Activated T-cell treated with anti-CD3 and anti-CD28 coated beads, Interleukin-2, amount 50 U/mL, for 72 hours (primary cell): ENCODE data around the gene S100PBP. TPM values are rescaled to one million over a fixed set of nuclear protein-coding genes. Genes with fewer than 3 reads are reported as not detected.
"Not testable (repeated sequence)": the region's sequence is repeated elsewhere in the genome, so short reads cannot be mapped to it uniquely, and the experiment has no call there.

Experiments
- ATAC-seq, 2 donors: fragments of 150-1000 bp; cut with Tn5 transposase; replicated peaks in 1 of 2; 2 replicates each; pipeline ENCODE4 v1.10.0; 2021; ENCODE audit warnings: moderate library complexity in 2 of 2, mild to moderate bottlenecking in 1 of 2
- DNase-seq, 2 donors: peaks; one replicate each; pipeline ENCODE4 v3.0.0; 2021 to 2022; ENCODE audit warnings: mixed read lengths in 1 of 2
- H3K27ac Mint-ChIP-seq: one replicate; pipeline ENCODE4 v1.8.0; 2022; ENCODE audit warnings: mild to moderate bottlenecking, moderate library complexity, mixed read lengths
- H3K27me3 Mint-ChIP-seq: one replicate; pipeline ENCODE4 v1.8.0; 2022; ENCODE audit warnings: low read depth, mixed read lengths
- H3K36me3 Mint-ChIP-seq, 2 donors: one replicate each; pipeline ENCODE4 v1.8.0; 2022; ENCODE audit warnings: mixed read lengths in 2 of 2, mild to moderate bottlenecking in 1 of 2; ENCODE audit not compliant: insufficient read depth in 2 of 2
- H3K4me1 Mint-ChIP-seq: one replicate; pipeline ENCODE4 v1.8.0; 2022; ENCODE audit warnings: low read depth, mixed read lengths
- H3K4me3 Mint-ChIP-seq, 2 donors: one replicate each; pipeline ENCODE4 v1.8.0; 2022; ENCODE audit warnings: mild to moderate bottlenecking in 2 of 2, mixed read lengths in 2 of 2, moderate library complexity in 2 of 2
- H3K9me3 Mint-ChIP-seq, 2 donors: one replicate each; pipeline ENCODE4 v1.8.0; 2022; ENCODE audit warnings: mixed read lengths in 2 of 2
- total RNA-seq, 2 donors: library from RNA; stranded (reverse); gene quantifications; one replicate each; pipeline ENCODE4 v1.2.3, GENCODE V29; 2022

The S100PBP gene
- total RNA-seq, 2 donors from 2014 or later: 45.5 to 52.9 TPM

- Mint-ChIP-seq H3K27ac (no peak within 1 kb of the TSS), H3K27me3 (peaks cover 54% of the 10 kb centered on the region), H3K4me1 (peaks cover 4% of the 10 kb centered on the region), H3K4me3 (peak within 1 kb of the TSS; percentile 82), H3K36me3 (peaks cover 0 to 2% of the 10 kb centered on the region in 2 donors), H3K9me3 (no peaks in the 10 kb centered on the region)
- peak; percentile 36 to 42 for DNase-seq
- ATAC-seq: peak; percentile 81 to 84
Measured at GRCh38 chr1:32900956-32901822, 83.7 kb downstream of the S100PBP start, which contains the start of gene TMEM54. Gene TMEM54, minus strand, starts transcription at chr1:32901389. Its CDS starts 151 bp downstream, at chr1:32901238.

DNA sequence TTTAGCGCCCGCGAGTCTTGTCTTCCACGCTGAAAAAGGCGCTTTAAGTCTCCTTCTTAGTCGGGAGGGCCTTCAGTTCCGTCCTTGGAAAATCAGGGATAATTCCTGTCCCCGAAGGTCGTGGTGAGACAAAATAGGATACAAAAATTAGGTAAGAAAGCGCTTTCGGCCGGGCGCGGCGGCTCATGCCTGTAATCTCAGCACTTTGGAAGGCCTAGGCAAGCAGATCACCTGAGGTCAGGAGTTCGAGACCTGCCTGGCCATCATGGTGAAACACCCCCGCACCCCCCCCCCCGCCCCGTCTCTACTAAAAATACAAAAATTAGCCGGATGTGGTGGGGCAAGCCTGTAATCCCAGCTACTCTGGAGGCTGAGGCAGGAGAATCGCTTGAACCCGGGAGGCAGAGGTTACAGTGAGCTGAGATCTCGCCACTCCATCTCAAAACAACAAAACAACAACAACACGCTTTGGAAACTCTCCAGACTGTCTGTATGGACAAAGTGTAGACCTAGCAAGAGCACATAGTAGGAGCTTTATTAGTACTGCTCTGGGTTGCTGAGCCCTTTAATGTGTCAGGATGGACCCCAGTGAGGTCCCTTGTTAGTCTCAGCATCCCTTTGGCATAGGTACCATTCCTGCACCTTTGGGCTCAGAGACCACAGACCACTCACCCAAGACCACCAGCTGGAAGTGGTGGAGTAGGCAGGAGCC, 84.5 kb downstream of the S100PBP start:
- Mint-ChIP-seq H3K36me3 (peaks cover 0 to 2% of the 10 kb centered on the region in 2 donors), H3K9me3 (no peaks in the 10 kb centered on the region), H3K27me3 (peaks cover 54% of the 10 kb centered on the region), H3K27ac (no peak overlapping the region), H3K4me1 (peaks cover 4% of the 10 kb centered on the region), H3K4me3 (peak overlapping the region; percentile 82)
- ATAC-seq (no peak), DNase-seq (no peak)

DNA sequence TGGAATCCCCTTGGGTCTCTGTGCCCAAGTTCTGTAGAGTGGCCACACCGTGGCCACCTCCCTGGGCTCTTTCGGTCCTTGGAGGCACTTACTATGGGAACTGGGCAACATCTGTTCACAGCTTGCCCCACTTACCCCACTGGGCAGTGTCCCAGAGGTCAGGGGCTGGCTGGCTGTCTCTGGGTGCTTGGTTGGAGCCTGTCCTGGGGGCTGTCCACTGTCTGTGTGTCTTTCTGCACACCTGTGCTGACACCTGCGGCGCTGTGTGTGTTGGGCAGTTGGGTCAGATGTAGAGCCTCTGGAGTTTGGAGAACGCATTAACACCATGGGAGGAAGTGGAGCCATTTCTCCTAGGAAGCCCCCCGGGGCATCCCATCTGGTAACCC, 85.1 kb downstream of the S100PBP start:
- H3K4me3 Mint-ChIP-seq: peak overlapping the region; percentile 66 to 74
- H3K27me3 Mint-ChIP-seq: peaks cover 50% of the 10 kb centered on the region
- H3K9me3 Mint-ChIP-seq: no peaks in the 10 kb centered on the region
- H3K4me1 Mint-ChIP-seq: peaks cover 4% of the 10 kb centered on the region
- ATAC-seq (no peak), DNase-seq (no peak)
- H3K36me3 Mint-ChIP-seq: peaks cover 0 to 2% of the 10 kb centered on the region in 2 donors
- no peak overlapping the region for H3K27ac Mint-ChIP-seq

GRCh38 chr1:32903991-32904785, 86.7 kb downstream of the S100PBP start:
- Mint-ChIP-seq H3K9me3 (no peaks in the 10 kb centered on the region), H3K4me3 (no peak overlapping the region), H3K27me3 (peaks cover 39% of the 10 kb centered on the region), H3K27ac (no peak overlapping the region), H3K4me1 (peaks cover 4% of the 10 kb centered on the region), H3K36me3 (peaks cover 0 to 2% of the 10 kb centered on the region in 2 donors)
- ATAC-seq (no peak), DNase-seq (no peak)

- no peak for ATAC-seq
- H3K36me3 Mint-ChIP-seq: peaks cover 0 to 2% of the 10 kb centered on the region in 2 donors
- H3K27me3 Mint-ChIP-seq: peaks cover 33% of the 10 kb centered on the region
- no peaks in the 10 kb centered on the region for H3K9me3 Mint-ChIP-seq
- H3K4me3 Mint-ChIP-seq: no peak overlapping the region
- DNase-seq: no peak
- H3K4me1 Mint-ChIP-seq: peaks cover 4% of the 10 kb centered on the region
- H3K27ac Mint-ChIP-seq: no peak overlapping the region
Measured at GRCh38 chr1:32904797-32905196, 87.3 kb downstream of the S100PBP start.

DNA sequence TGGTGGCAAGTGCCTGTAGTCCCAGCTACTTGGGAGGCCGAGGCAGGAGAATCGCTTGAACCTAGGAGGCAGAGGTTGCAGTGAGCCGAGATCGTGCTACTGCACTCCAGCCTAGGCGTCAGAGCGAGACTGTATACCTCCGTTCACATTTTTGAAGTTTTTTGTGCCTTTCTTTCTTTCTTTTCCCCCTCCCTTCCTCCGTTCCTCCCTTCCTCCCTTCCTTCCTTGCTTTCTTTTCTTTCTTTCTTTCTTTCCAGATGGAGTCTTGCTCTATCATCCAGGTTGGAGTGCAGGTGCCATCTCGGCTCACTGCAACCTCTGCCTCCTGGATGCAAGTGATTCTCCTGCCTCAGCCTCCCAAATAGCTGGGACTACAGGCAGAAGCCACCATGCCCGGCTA, 88.1 kb downstream of the S100PBP start:
- not testable (repeated sequence) for DNase-seq, H3K4me3 Mint-ChIP-seq, H3K9me3 Mint-ChIP-seq, H3K4me1 Mint-ChIP-seq, ATAC-seq, H3K36me3 Mint-ChIP-seq, H3K27ac Mint-ChIP-seq
- H3K27me3 Mint-ChIP-seq: peaks cover 25% of the 10 kb centered on the region

DNA sequence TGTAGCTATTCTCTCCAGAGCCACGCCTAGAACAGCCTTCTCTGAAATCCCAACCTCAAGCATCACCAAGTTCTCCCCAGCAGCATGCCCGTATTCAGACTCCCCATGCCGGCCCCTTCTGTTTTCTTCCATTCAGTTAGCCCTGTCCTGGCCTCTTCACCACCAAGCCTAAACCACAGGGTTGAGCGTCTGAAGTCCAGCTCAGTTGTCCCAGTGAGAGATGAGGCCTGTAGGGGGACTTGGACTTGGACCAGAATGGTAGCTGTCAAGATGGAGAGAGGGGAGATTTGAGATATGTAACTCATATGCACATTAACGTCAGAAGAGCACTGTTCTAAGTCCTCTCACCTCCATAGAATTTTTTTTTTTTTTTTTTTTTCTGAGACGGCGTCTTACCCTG, 89.2 kb downstream of the S100PBP start:
- DNase-seq: no peak
- ATAC-seq: no peak
- Mint-ChIP-seq H3K4me1 (no peaks in the 10 kb centered on the region), H3K4me3 (no peak overlapping the region), H3K27me3 (peaks cover 20% of the 10 kb centered on the region), H3K36me3 (peaks cover 0 to 2% of the 10 kb centered on the region in 2 donors), H3K27ac (no peak overlapping the region), H3K9me3 (no peaks in the 10 kb centered on the region)

DNA sequence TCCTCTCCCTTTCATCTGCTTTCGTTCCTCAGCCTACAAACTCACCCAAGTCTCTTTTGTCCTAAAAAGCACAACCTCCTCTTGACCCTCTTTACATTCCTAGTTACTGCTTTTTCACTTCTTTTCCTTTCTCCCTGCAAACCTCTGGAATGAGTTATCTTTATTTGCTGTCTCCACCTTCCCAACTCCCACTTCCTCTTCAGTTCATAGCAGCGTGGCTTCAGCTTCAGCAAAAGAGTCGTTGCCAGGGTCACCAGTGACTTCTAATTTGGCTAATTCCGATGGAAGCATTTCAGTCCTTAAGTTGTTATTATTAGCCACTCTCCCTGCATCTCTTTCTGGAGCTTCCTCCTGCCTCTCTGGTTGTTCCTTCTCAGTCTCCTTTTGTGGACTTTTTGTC, 90.0 kb downstream of the S100PBP start:
- DNase-seq (no peak), ATAC-seq (no peak)
- H3K27me3 Mint-ChIP-seq: peaks cover 12% of the 10 kb centered on the region
- no peaks in the 10 kb centered on the region for H3K9me3 Mint-ChIP-seq
- no peak overlapping the region for H3K4me3 Mint-ChIP-seq
- no peak overlapping the region for H3K27ac Mint-ChIP-seq
- no peaks in the 10 kb centered on the region for H3K36me3 Mint-ChIP-seq
- H3K4me1 Mint-ChIP-seq: no peaks in the 10 kb centered on the region

Other genes with a start within 250 kb of the S100PBP start
- 10 to 100 TPM; 61.2 to 77.4 TPM for gene ZBTB8OS, start 167.1 kb upstream of the S100PBP start, total RNA-seq
- gene RBBP4, start 166.4 kb upstream of the S100PBP start, total RNA-seq: 100 to 1,000 TPM; 252 to 274 TPM
- not detected for gene SYNC, start 114.9 kb upstream of the S100PBP start, total RNA-seq
- 100 to 1,000 TPM; 341 to 388 TPM for gene YARS1, start 295 bp upstream of the S100PBP start, total RNA-seq
- gene FNDC5, start 53.3 kb downstream of the S100PBP start, total RNA-seq: not detected
- gene HPCA, start 68.8 kb downstream of the S100PBP start, total RNA-seq: under 1 TPM in 1 of 2 donors, not detected in 1; 0.36 TPM
- 1 to 10 TPM; 1.4 to 2.0 TPM for gene TMEM54, start 83.7 kb downstream of the S100PBP start, total RNA-seq
- 100 to 1,000 TPM in 1 of 2 donors, 10 to 100 TPM in 1; 99.9 to 148 TPM for gene RNF19B, start 147.2 kb downstream of the S100PBP start, total RNA-seq
- 100 to 1,000 TPM; 217 to 223 TPM for gene AK2, start 219.2 kb downstream of the S100PBP start, total RNA-seq